Loucy (cell line): ENCODE results near the gene RPLP2.

ENCODE experiments used
- H2AFZ ChIP-seq: fragments of 200-600 bp; sonication (generic); 2 replicates; pipeline ENCODE4 v1.6.0; 2016; ENCODE audit warnings: antibody characterized with exemption, mild to moderate bottlenecking, low read length, moderate library complexity
- H3F3A ChIP-seq: fragments of 200-600 bp; 2 replicates; pipeline ENCODE4 v1.6.0; 2016; ENCODE audit warnings: antibody characterized with exemption, low read depth, mild to moderate bottlenecking
- H3K27me3 ChIP-seq: fragments of 200-600 bp; sonication (generic); 2 replicates; pipeline ENCODE4 v1.6.1; 2014; ENCODE audit warnings: low read length, mild to moderate bottlenecking; ENCODE audit not compliant: insufficient read depth, poor library complexity, severe bottlenecking
- H3K36me3 ChIP-seq: fragments of 200-600 bp; sonication (generic); 2 replicates; pipeline ENCODE4 v1.6.1; 2016; ENCODE audit warnings: low read length; ENCODE audit not compliant: insufficient read depth
- H3K4me1 ChIP-seq: fragments of 200-600 bp; sonication (generic); 2 replicates; pipeline ENCODE4 v1.5.1; 2014; ENCODE audit warnings: low read length, mild to moderate bottlenecking; ENCODE audit not compliant: insufficient read depth, poor library complexity, severe bottlenecking
- H3K4me2 ChIP-seq: fragments of 200-600 bp; sonication (generic); 2 replicates; pipeline ENCODE4 v1.6.0; 2014; ENCODE audit warnings: antibody characterized with exemption, low read length, low read depth, mild to moderate bottlenecking; ENCODE audit not compliant: poor library complexity, severe bottlenecking
- H3K4me3 ChIP-seq: fragments of 200-600 bp; sonication (generic); 2 replicates; pipeline ENCODE4 v1.5.1; 2014; ENCODE audit warnings: low read length, mild to moderate bottlenecking, mixed read lengths; ENCODE audit not compliant: poor library complexity, severe bottlenecking
- H3K79me2 ChIP-seq: fragments of 200-600 bp; sonication (generic); 2 replicates; pipeline ENCODE4 v1.6.1; 2014; ENCODE audit warnings: low read length; ENCODE audit not compliant: insufficient read depth
- H3K9ac ChIP-seq: fragments of 200-600 bp; sonication (generic); 2 replicates; pipeline ENCODE4 v1.6.0; 2014; ENCODE audit warnings: mild to moderate bottlenecking, low read depth, low read length, moderate library complexity; ENCODE audit not compliant: poor library complexity, severe bottlenecking
- H3K9me2 ChIP-seq: fragments of 200-600 bp; sonication (generic); replicated peaks from 2 replicates; pipeline ENCODE4 v1.6.1; 2016; ENCODE audit warnings: low read depth, low read length, mixed read lengths
- H3K9me3 ChIP-seq: fragments of 200-600 bp; sonication (generic); 2 replicates; pipeline ENCODE4 v1.6.1; 2014; ENCODE audit warnings: mild to moderate bottlenecking, antibody characterized with exemption, low read length, low read depth; ENCODE audit not compliant: insufficient read depth
- H4K20me1 ChIP-seq: fragments of 200-600 bp; sonication (generic); 2 replicates; pipeline ENCODE4 v1.6.0; 2014; ENCODE audit warnings: antibody characterized with exemption, low read length, mild to moderate bottlenecking; ENCODE audit not compliant: insufficient read depth, poor library complexity, severe bottlenecking
- CTCF ChIP-seq: fragments of 200-600 bp; sonication (generic); conservative IDR thresholded peaks from 2 replicates; pipeline ENCODE4 v1.5.1; 2014; ENCODE audit warnings: mild to moderate bottlenecking, antibody characterized with exemption, low read length
- EZH2phosphoT487 ChIP-seq: fragments of 200-600 bp; IDR thresholded peaks from 2 replicates; pipeline ENCODE4 v1.6.1; 2018; ENCODE audit warnings: antibody characterized with exemption, mild to moderate bottlenecking, moderate library complexity, borderline replicate concordance

The RPLP2 gene

GRCh38 chr11:777288-778255 is 32.2 kb upstream of the RPLP2 start, which contains the start of gene GATD1:
GATD1 (minus strand) TSS chr11:777487; CDS start chr11:777462, 25 bp downstream.
- peak within 1 kb of the TSS; percentile 96 for H3K9ac ChIP-seq
- H3F3A ChIP-seq, result no peaks in the 10 kb centered on the region
- H2AFZ ChIP-seq, result peak within 1 kb of the TSS; percentile 85
- H3K9me3 ChIP-seq, result no peaks in the 10 kb centered on the region
- H4K20me1 ChIP-seq, result peaks cover 41% of the 10 kb centered on the region
- peak within 1 kb of the TSS; percentile 89 for H3K4me3 ChIP-seq
- TF ChIP-seq CTCF (no peak), EZH2phosphoT487 (no peak)
- peaks cover 61% of the 10 kb centered on the region for H3K79me2 ChIP-seq
- peaks cover 23% of the 10 kb centered on the region for H3K4me1 ChIP-seq
- H3K27me3 ChIP-seq, result no peaks in the 10 kb centered on the region
- H3K4me2 ChIP-seq, result peak within 1 kb of the TSS; percentile 83
- H3K36me3 ChIP-seq, result no peaks in the 10 kb centered on the region
- no peaks in the 10 kb centered on the region for H3K9me2 ChIP-seq

- H3K4me1 ChIP-seq, result peaks cover 23% of the 10 kb centered on the region
- H3F3A ChIP-seq, result no peaks in the 10 kb centered on the region
- no peak overlapping the region for H3K4me3 ChIP-seq
- no peaks in the 10 kb centered on the region for H3K36me3 ChIP-seq
- H2AFZ ChIP-seq, result no peak overlapping the region
- H3K79me2 ChIP-seq, result peaks cover 46% of the 10 kb centered on the region
- TF ChIP-seq CTCF (no peak), EZH2phosphoT487 (no peak)
- H3K9me2 ChIP-seq, result no peaks in the 10 kb centered on the region
- H4K20me1 ChIP-seq, result peaks cover 32% of the 10 kb centered on the region
- no peak overlapping the region for H3K9ac ChIP-seq
- no peaks in the 10 kb centered on the region for H3K9me3 ChIP-seq
- peak overlapping the region; percentile 79 for H3K4me2 ChIP-seq
- H3K27me3 ChIP-seq, result no peaks in the 10 kb centered on the region
These were observed 30.5 kb upstream of the RPLP2 start for GRCh38 chr11:778976-779954.

GRCh38 chr11:779955-780532 is 29.7 kb upstream of the RPLP2 start:
- Histone ChIP-seq H3K36me3 (no peaks in the 10 kb centered on the region), H3K9me2 (no peaks in the 10 kb centered on the region), H4K20me1 (peaks cover 29% of the 10 kb centered on the region), H3K4me3 (no peak overlapping the region), H3K79me2 (peaks cover 39% of the 10 kb centered on the region), H2AFZ (no peak overlapping the region), H3K4me2 (no peak overlapping the region), H3K27me3 (no peaks in the 10 kb centered on the region), H3K4me1 (peaks cover 19% of the 10 kb centered on the region), H3F3A (no peaks in the 10 kb centered on the region), H3K9ac (no peak overlapping the region), H3K9me3 (no peaks in the 10 kb centered on the region)
- TF ChIP-seq CTCF (no peak), EZH2phosphoT487 (no peak)
